Endothelial cell of umbilical vein (primary cell): Measurements from ENCODE around the gene MGST1.

ENCODE experiments used
- EZH2 ChIP-seq: IDR thresholded peaks from 2 replicates; pipeline ENCODE4 v1.6.1; 2012; ENCODE audit warnings: borderline replicate concordance, low read depth, mild to moderate bottlenecking, moderate library complexity, low read length, inconsistent platforms; ENCODE audit not compliant: severe bottlenecking
- GATA2 ChIP-seq: IDR thresholded peaks from 2 replicates; pipeline ENCODE4 v1.7.0; 2011; ENCODE audit warnings: low read depth, mild to moderate bottlenecking, moderate library complexity, mixed read lengths, low read length; ENCODE audit not compliant: insufficient read length, insufficient read depth
- JUN ChIP-seq: IDR thresholded peaks from 2 replicates; pipeline ENCODE4 v1.6.1; 2011; ENCODE audit warnings: borderline replicate concordance, low read depth; ENCODE audit not compliant: insufficient read length, insufficient read depth
- MYC ChIP-seq: IDR thresholded peaks from one replicate; pipeline ENCODE4 v1.6.1; 2011; ENCODE audit warnings: mild to moderate bottlenecking, low read depth, low read length
- POLR2A ChIP-seq: IDR thresholded peaks from 2 replicates; pipeline ENCODE4 v1.6.1; 2012; ENCODE audit warnings: low read depth, mild to moderate bottlenecking, control low read depth, low read length
- POLR2AphosphoS5 ChIP-seq: IDR thresholded peaks from 2 replicates; pipeline ENCODE4 v1.6.1; 2012; ENCODE audit warnings: low read depth, mild to moderate bottlenecking, control low read depth, low read length, moderate library complexity; ENCODE audit not compliant: insufficient read depth
- TF ChIP-seq, protein P1 (sequence below), 2 donors: IDR thresholded peaks; 1 replicate in 1 of 2; 2 replicates in 1 of 2; pipeline ENCODE4 v1.5.1; 2011; ENCODE audit warnings: low read length in 2 of 2, mild to moderate bottlenecking in 2 of 2, moderate library complexity in 2 of 2, control low read depth in 1 of 2, inconsistent platforms in 1 of 2, low read depth in 1 of 2; ENCODE audit not compliant: insufficient read depth in 1 of 2; ENCODE audit errors: extremely low read depth in 1 of 2

DNA sequence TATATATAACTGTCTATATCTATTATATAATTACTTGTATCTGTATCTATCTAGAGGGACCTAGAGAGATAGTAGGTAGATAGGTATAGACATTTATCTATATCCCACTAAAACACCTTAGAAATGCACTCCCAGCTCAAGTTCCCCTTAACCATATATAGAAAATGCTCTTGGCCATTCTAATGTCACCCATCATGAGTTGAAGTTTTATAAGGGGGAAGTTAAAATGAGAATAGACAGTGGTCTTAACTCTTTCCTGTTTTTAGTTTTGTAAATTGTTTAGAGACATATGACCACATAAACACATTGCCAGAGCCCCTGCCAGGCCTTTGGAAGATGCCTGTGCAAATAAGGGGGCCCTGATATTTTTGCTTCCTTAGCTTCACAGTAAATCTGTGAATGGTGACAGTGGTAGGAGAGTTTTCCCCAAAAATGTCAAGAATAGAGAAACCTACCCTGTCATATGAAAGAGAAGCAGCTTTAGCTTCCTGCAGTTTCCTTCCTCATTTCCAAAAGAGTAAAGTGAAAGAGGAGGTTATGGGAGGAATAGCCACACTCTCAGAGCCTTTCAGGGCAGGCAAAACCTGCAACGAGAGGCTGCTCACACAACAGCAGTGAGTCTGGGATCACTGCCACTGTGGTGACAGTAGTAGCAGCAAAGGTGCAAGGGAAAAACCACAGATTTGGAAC, 45.5 kb downstream of the MGST1 start:
- TF ChIP-seq, protein P1, sequence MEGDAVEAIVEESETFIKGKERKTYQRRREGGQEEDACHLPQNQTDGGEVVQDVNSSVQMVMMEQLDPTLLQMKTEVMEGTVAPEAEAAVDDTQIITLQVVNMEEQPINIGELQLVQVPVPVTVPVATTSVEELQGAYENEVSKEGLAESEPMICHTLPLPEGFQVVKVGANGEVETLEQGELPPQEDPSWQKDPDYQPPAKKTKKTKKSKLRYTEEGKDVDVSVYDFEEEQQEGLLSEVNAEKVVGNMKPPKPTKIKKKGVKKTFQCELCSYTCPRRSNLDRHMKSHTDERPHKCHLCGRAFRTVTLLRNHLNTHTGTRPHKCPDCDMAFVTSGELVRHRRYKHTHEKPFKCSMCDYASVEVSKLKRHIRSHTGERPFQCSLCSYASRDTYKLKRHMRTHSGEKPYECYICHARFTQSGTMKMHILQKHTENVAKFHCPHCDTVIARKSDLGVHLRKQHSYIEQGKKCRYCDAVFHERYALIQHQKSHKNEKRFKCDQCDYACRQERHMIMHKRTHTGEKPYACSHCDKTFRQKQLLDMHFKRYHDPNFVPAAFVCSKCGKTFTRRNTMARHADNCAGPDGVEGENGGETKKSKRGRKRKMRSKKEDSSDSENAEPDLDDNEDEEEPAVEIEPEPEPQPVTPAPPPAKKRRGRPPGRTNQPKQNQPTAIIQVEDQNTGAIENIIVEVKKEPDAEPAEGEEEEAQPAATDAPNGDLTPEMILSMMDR (IDR thresholded peaks at IDR 0.05; ENCODE audit: extremely low read depth in 1 of 2, insufficient read depth in 1 of 2, low read depth in 1 of 2, low read length in 2 of 2), result no peak
- TF ChIP-seq POLR2A (no peak), EZH2 (no peak), MYC (no peak), POLR2AphosphoS5 (no peak), JUN (no peak), GATA2 (no peak)
